ENCODE results near the gene PRR33. TPM values are rescaled to one million over a fixed set of nuclear protein-coding genes. Genes with fewer than 3 reads are reported as not detected.

Gene PRR33
- total and polyA plus RNA-seq, 4 donors: not detected

GRCh38 chr11:1937616-1938342 is 46.1 kb upstream of the PRR33 start:
- H3K9me3 ChIP-seq (ENCODE audit: control insufficient read depth in 4 of 4, low read length in 3 of 4): no peaks in the 10 kb centered on the region
- WGBS: 88% methylated on average over 35 of the region's 35 CpGs
- DNase-seq (ENCODE audit: low spot score): no peak
- H3K27me3 ChIP-seq (ENCODE audit: control insufficient read depth in 4 of 4, insufficient read depth in 4 of 4, low read length in 3 of 4): no peaks in the 10 kb centered on the region
- no peak overlapping the region for H3K9ac ChIP-seq (ENCODE audit: low read depth in 1 of 2, low read length in 2 of 2)
- H3K4me1 ChIP-seq (ENCODE audit: control insufficient read depth in 4 of 4, insufficient read depth in 4 of 4, low read length in 3 of 4): no peaks in the 10 kb centered on the region
- H3K27ac ChIP-seq (ENCODE audit: low read depth in 1 of 2, low read length in 2 of 2): no peak overlapping the region
- no peak overlapping the region for H3K4me3 ChIP-seq (ENCODE audit: low read depth in 1 of 3, low read length in 3 of 3)
- TF ChIP-seq NR2F2 (IDR thresholded peaks at IDR 0.05): no peak
- TF ChIP-seq REST (IDR thresholded peaks at IDR 0.05): no peak
- TF ChIP-seq HNF4A (conservative IDR thresholded peaks at IDR 0.05): no peak
- no peak for TF ChIP-seq GABPA (IDR thresholded peaks at IDR 0.05 in 1 of 2, conservative IDR thresholded peaks at IDR 0.05 in 1 of 2)
- no peak for TF ChIP-seq RXRA (IDR thresholded peaks at IDR 0.05)
- no peak for TF ChIP-seq MAX (IDR thresholded peaks at IDR 0.05)
- TF ChIP-seq FOXA2 (IDR thresholded peaks at IDR 0.05): no peak
- TF ChIP-seq RAD21 (IDR thresholded peaks at IDR 0.05): no peak
- no peak for TF ChIP-seq TAF1 (conservative IDR thresholded peaks at IDR 0.05)
- TF ChIP-seq EGR1 (IDR thresholded peaks at IDR 0.05; ENCODE audit: low read depth in 2 of 2): no peak
- no peak for TF ChIP-seq ATF3 (IDR thresholded peaks at IDR 0.05)
- no peak for TF ChIP-seq YY1 (IDR thresholded peaks at IDR 0.05)
- H3K36me3 ChIP-seq (ENCODE audit: control insufficient read depth in 4 of 4, insufficient read depth in 3 of 4, low read depth in 1 of 4, low read length in 3 of 4): no peaks in the 10 kb centered on the region

- Histone ChIP-seq H3K9ac (ENCODE audit: low read depth in 1 of 2, low read length in 2 of 2) (no peak overlapping the region), H3K4me1 (ENCODE audit: control insufficient read depth in 4 of 4, insufficient read depth in 4 of 4, low read length in 3 of 4) (no peaks in the 10 kb centered on the region), H3K4me3 (ENCODE audit: low read depth in 1 of 3, low read length in 3 of 3) (no peak overlapping the region), H3K36me3 (ENCODE audit: control insufficient read depth in 4 of 4, insufficient read depth in 3 of 4, low read depth in 1 of 4, low read length in 3 of 4) (no peaks in the 10 kb centered on the region), H3K27ac (ENCODE audit: low read depth in 1 of 2, low read length in 2 of 2) (no peak overlapping the region), H3K9me3 (ENCODE audit: control insufficient read depth in 4 of 4, low read length in 3 of 4) (no peaks in the 10 kb centered on the region), H3K27me3 (ENCODE audit: control insufficient read depth in 4 of 4, insufficient read depth in 4 of 4, low read length in 3 of 4) (no peaks in the 10 kb centered on the region)
- TF ChIP-seq FOXA2 (IDR thresholded peaks at IDR 0.05): no peak
- no peak for TF ChIP-seq GABPA (IDR thresholded peaks at IDR 0.05 in 1 of 2, conservative IDR thresholded peaks at IDR 0.05 in 1 of 2)
- no peak for DNase-seq (ENCODE audit: low spot score)
- WGBS: 94% methylated on average over 34 of the region's 34 CpGs
Measured at GRCh38 chr11:1936781-1937615, 45.3 kb upstream of the PRR33 start.
